Activated CD4-positive, CD25-positive, alpha-beta regulatory T cell treated with anti-CD3 and anti-CD28 coated beads, Interleukin-2, amount 50 U/mL, for 16 hours (primary cell): ENCODE measurements around the gene TAF1B.

ENCODE experiments used
- DNase-seq: peaks from one replicate; pipeline ENCODE4 v3.0.0-alpha.2; 2020; ENCODE audit warnings: low read depth, low spot score

The TAF1B gene

DNA sequence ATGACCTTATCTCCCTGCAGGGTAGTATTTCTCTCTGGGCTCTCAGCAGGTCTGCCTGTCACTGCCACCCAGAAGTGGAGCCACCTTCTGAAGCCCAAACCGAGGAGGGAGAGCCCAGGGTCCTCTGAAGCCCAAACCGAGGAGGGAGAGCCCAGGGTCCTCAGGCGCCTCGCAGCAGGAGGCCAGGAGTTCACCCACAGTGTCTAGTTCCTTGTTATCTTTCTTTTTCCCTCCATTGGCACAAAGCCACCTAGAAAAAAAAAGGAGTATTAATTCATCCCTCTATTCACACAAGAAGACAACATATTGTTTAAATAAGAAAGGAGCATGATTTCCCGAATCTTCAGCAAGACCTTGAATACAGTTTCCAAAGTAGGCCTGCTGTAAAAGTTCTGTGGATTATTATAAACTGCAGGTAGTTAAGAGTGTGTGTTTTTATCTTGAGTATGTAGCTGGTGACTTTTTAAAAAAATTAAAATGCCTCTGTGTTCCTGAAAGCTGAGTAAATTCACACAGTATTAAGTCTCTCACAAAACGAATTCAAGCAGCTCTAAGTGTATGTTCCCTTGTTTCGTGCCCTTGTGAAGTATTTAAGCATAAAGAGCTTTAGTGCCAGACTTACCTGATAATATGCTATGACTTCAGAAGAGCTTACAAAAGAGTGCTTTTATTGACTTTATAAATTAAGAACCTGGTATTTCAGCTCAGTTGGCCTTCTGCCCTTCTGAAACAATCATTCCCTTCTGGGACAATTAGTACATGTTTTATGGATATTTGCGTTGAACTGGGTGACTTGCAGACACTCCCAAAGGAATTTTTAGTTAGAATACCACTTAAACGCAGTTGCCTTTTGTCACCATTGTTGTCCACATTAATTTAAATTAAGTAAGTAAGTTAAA, 96.6 kb downstream of the TAF1B start:
- no peak for DNase-seq

GRCh38 chr2:9941196-9941995, 98.1 kb downstream of the TAF1B start:
- no peak for DNase-seq

GRCh38 chr2:9941996-9942390, 98.7 kb downstream of the TAF1B start:
- DNase-seq, result no peak

DNA sequence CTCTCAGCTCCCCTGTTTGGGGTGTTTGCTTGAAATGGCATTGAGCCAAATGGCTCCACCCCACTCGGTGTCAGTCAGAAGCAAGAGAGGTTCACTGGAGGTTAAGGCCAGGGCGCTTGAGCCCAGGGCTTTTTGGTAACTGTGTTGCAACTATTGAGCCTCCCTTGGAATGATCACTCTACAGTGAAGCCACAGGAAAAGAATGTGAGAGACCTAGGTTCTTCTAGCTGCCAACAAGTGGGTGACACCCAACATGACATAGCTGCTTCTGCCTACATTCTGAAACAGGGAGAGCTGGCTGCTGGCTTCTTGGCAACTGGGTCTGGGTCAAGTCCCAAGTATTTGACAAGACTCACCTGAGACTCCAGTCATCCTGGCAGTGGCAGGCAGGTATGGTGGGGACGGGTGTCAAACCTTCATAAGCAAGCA, 101.1 kb downstream of the TAF1B start:
- no peak for DNase-seq

DNA sequence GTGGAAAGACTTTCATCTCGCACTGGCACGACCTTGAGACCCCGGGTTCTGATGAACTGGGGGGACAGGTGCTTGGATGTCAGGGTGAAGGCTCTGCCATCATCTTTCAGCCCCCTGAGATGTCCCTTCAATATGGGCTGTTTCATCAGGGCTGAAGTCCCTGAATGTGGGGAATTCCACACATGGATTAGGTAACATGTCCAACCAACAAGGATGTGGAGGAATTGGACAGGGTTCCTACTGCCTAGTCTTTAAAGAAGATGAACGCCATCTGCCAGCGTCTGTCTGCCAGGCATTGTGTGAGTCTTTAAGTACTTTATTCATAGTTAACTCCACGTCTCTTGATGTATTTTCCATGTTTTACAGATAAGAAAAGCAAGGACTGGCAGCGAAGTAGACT, 102.3 kb downstream of the TAF1B start:
- DNase-seq, result no peak

DNA sequence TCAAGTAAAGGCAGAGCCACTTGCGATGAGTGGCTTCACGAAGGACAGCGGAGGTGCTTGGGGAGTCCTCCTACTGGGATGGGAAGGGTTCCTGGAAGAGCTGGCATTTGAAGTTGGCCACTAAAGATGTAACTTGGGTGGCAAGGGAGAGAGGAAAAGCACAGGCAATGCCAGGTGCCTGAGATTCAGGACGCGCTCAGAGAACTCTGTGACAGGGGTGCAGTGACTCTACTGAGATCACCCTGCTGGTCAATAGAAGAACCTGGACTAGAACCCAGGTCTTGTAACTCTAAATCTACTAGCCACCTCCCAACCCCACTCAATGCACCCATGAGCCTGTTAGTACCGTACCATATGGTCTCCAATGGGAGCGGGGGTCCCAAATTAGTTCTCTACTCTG, 102.8 kb downstream of the TAF1B start:
- DNase-seq, result no peak

DNA sequence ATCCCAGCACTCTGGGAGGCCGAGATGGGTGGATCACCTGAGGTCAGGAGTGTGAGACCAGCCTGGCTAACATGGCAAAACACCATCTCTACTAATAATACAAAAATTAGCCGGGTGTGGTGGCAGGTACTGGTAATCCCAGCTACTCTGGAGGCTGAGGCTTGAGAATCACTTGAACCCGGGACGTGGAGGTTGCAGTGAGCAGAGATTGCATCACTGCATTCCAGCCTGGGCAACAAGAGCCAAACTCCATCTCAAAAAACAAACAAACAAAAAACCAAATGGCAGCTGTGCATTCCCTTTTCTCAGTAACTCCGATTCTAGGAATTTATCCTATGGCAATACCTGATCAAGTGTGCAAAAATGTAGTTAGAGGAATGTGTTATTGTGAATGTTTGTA, 103.5 kb downstream of the TAF1B start:
- no peak for DNase-seq

- no peak for DNase-seq
Observed at GRCh38 chr2:9948721-9949120, 105.4 kb downstream of the TAF1B start.

DNA sequence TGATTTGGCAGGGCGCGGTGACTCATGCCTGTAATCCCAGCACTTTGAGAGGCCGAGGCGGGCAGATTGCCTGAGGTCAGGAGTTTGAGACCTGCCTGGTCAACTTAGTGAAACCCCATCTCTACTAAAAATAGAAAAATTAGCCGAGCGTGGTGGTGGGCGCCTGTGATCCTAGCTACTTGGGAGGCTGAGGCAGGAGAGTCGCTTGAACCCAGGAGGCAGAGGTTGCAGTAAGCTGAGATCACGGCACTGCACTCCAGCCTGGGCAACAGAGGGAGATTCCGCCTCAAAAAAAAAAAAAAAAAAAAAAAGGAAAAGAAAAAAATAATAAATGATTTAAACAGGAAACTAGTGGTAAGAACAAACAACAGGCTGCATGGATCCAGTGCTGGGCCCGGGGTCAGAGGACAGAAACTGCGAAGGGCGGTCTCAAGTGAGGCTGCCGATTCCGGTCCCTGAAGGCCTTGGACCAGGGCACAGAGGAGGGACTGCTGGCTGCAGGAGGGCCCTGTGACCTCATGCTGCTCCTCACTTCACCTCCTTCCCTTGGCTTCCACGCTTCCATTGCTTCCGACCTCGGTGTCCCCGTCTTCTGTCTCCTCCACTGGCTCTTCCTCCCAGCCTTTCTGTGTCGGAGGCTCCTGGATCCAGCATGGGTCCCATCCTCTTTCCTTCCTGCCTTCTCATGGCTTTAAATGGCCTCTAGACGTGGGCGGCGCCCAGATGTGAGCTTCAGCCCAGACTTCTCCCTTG, 106.1 kb downstream of the TAF1B start:
- no peak for DNase-seq

DNA sequence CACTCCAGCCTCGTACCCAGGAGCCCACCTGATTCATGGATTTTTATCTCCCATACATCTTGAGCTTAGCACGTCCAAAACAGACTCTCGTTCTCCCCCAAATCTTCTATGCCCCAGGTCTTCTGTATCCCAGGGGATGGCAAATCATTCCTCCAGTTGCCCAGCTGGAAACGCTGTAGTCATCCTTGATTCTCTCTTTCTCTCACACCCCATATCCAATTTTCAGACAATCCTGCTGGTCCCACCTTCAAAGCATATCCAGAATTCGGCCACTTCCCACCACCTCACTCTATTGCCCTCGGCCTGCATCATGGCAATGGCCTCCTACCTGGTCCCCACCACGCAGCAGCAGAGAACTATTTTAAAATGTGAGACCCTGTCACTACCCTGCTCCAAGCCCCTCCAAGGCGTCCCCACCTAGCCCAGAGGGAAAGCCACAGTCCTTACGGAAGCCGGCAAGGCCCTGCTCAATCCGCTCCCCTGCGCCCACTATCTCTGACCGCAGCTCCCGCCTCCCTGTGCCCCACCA, 106.8 kb downstream of the TAF1B start:
- DNase-seq, result no peak

- DNase-seq, result peak; percentile 19
Observed at GRCh38 chr2:9950521-9951271, 107.4 kb downstream of the TAF1B start.

- DNase-seq, result no peak
Observed at GRCh38 chr2:9951272-9951521, 107.9 kb downstream of the TAF1B start.

- peak; percentile 79 for DNase-seq
Observed at GRCh38 chr2:9951522-9952285, 108.4 kb downstream of the TAF1B start, which contains the start of gene GRHL1. GRHL1 (plus strand) TSS chr2:9951693; CDS start chr2:9951834, 141 bp downstream.

- no peak for DNase-seq
Observed at GRCh38 chr2:9952286-9952737, 109.0 kb downstream of the TAF1B start.

GRCh38 chr2:9952856-9953503, 109.7 kb downstream of the TAF1B start:
- no peak for DNase-seq

DNA sequence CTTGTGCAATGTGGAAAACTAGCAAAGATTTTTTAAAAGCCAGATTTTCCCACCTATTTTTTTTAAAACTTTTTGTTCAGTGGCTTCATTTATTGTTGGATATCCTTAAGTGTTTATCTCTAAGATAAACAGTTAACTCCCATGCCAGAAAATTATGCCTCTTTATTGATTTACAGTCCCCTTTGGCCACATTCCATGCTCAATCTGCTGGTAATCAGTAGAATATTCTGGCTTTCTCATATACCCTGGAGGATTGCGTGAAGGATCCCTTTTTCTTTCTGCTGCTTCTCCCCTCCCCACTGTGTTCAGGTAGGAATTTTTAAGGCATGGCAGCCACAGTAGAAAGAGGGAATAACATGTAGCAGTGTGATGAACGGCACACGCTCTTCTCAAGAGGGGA, 110.9 kb downstream of the TAF1B start:
- DNase-seq, result no peak

GRCh38 chr2:9958057-9958456, 114.8 kb downstream of the TAF1B start:
- no peak for DNase-seq

GRCh38 chr2:9959262-9959661, 116.0 kb downstream of the TAF1B start:
- no peak for DNase-seq

DNA sequence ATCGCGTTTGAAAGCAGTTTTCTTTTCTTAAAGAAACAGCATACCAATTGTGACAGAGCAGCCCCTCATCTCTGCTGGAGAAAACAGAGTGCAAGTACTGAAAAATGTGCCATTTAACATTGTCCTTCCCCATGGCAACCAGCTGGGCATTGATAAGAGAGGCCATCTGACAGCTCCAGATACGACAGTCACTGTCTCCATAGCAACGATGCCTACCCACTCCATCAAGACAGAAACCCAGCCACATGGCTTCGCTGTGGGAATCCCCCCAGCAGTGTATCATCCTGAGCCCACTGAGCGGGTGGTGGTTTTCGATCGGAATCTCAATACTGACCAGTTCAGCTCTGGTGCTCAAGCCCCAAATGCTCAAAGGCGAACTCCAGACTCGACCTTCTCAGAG, 117.7 kb downstream of the TAF1B start:
- DNase-seq, result no peak
